ENCODE measurements around the gene HSPB1.
"Not testable (repeated sequence)": the region's sequence is repeated elsewhere in the genome, so short reads cannot be mapped to it uniquely, and the experiment has no call there.

HSPB1 gene

GRCh38 chr7:76310102-76310957 is 7.9 kb downstream of the HSPB1 start:
- DNase-seq: peak; percentile 95

- DNase-seq: not testable (repeated sequence)
Observed at GRCh38 chr7:76311838-76312237, 9.4 kb downstream of the HSPB1 start.

- peak; percentile 89 for DNase-seq
Observed at GRCh38 chr7:76314042-76314721, 11.7 kb downstream of the HSPB1 start.

GRCh38 chr7:76314740-76315139 is 12.3 kb downstream of the HSPB1 start:
- not testable (repeated sequence) for DNase-seq

- no peak for DNase-seq
Observed at GRCh38 chr7:76315364-76315763, 12.9 kb downstream of the HSPB1 start.

- no peak for DNase-seq
Observed at GRCh38 chr7:76316984-76317781, 14.7 kb downstream of the HSPB1 start.

GRCh38 chr7:76317782-76318487 is 15.5 kb downstream of the HSPB1 start:
- peak; percentile 99 for DNase-seq

GRCh38 chr7:76318488-76319353 is 16.2 kb downstream of the HSPB1 start:
- peak; percentile 62 for DNase-seq

GRCh38 chr7:76325092-76325491 is 22.6 kb downstream of the HSPB1 start:
- no peak for DNase-seq

- no peak for DNase-seq
Observed at GRCh38 chr7:76325811-76326210, 23.3 kb downstream of the HSPB1 start.

- DNase-seq: no peak
Observed at GRCh38 chr7:76326646-76327233, 24.3 kb downstream of the HSPB1 start.

- no peak for DNase-seq
Observed at GRCh38 chr7:76327610-76328009, 25.1 kb downstream of the HSPB1 start.

GRCh38 chr7:76328389-76328788 is 25.9 kb downstream of the HSPB1 start:
- DNase-seq: no peak

- no peak for DNase-seq
Observed at GRCh38 chr7:76329479-76329878, 27.0 kb downstream of the HSPB1 start.

GRCh38 chr7:76330261-76330660 is 27.8 kb downstream of the HSPB1 start:
- no peak for DNase-seq

GRCh38 chr7:76330673-76331072 is 28.2 kb downstream of the HSPB1 start:
- no peak for DNase-seq

- DNase-seq: no peak
Observed at GRCh38 chr7:76332078-76332477, 29.6 kb downstream of the HSPB1 start.

GRCh38 chr7:76333511-76334101 is 31.1 kb downstream of the HSPB1 start:
- no peak for DNase-seq

- DNase-seq: no peak
Observed at GRCh38 chr7:76334320-76334967, 32.0 kb downstream of the HSPB1 start.

GRCh38 chr7:76335417-76335816 is 32.9 kb downstream of the HSPB1 start:
- not testable (repeated sequence) for DNase-seq

Measured in COR-L47 (cell line).